ENCODE measurements around the gene LCNL1.

The LCNL1 gene

DNA sequence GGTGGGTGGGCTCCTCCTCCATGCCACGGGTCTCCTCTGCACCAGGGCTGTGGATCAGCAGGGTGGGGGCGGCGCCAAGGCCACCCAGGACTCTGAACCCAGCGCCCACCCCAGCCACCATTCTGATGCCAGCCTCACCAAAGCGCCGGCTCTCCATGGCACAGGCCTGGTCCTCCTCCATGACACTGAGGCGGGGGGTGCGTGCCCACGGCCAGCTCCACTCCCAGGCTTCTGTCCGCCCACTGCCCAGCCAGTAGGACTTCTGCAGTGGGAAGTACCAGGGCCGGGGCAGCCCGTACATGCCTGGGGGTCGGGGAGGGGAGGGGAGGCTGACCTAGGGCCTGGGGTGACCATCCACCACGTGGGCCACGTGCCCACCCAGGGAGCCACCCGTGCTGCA is 33.6 kb downstream of the LCNL1 start:
- Histone ChIP-seq H3K27me3 (ENCODE audit: control insufficient read depth, low read length) (no peaks in the 10 kb centered on the region), H3F3A (ENCODE audit: control insufficient read depth, insufficient read depth) (no peaks in the 10 kb centered on the region), H3K9me3 (ENCODE audit: control insufficient read depth, insufficient read depth, low read length) (no peaks in the 10 kb centered on the region), H3K27ac (ENCODE audit: low read depth, low read length) (no peak overlapping the region), H3K79me2 (ENCODE audit: control insufficient read depth, low read length) (no peaks in the 10 kb centered on the region), H3K36me3 (ENCODE audit: control insufficient read depth, low read length) (no peaks in the 10 kb centered on the region), H3K4me2 (ENCODE audit: low read length) (no peak overlapping the region), H3K4me1 (ENCODE audit: control insufficient read depth, low read length) (no peaks in the 10 kb centered on the region), H3K4me3 (ENCODE audit: low read length) (no peak overlapping the region), H3K9me2 (replicated peaks; ENCODE audit: control insufficient read depth, low read length) (no peaks in the 10 kb centered on the region), H4K20me1 (ENCODE audit: control insufficient read depth, insufficient read depth, low read depth, low read length) (no peaks in the 10 kb centered on the region)
- TF ChIP-seq, protein P1, sequence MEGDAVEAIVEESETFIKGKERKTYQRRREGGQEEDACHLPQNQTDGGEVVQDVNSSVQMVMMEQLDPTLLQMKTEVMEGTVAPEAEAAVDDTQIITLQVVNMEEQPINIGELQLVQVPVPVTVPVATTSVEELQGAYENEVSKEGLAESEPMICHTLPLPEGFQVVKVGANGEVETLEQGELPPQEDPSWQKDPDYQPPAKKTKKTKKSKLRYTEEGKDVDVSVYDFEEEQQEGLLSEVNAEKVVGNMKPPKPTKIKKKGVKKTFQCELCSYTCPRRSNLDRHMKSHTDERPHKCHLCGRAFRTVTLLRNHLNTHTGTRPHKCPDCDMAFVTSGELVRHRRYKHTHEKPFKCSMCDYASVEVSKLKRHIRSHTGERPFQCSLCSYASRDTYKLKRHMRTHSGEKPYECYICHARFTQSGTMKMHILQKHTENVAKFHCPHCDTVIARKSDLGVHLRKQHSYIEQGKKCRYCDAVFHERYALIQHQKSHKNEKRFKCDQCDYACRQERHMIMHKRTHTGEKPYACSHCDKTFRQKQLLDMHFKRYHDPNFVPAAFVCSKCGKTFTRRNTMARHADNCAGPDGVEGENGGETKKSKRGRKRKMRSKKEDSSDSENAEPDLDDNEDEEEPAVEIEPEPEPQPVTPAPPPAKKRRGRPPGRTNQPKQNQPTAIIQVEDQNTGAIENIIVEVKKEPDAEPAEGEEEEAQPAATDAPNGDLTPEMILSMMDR (IDR thresholded peaks at IDR 0.05; ENCODE audit: low read depth, low read length, poor library complexity, severe bottlenecking), result no peak
- no peak for TF ChIP-seq EZH2phosphoT487 (IDR thresholded peaks at IDR 0.05; ENCODE audit: borderline replicate concordance, low read length)

DNA sequence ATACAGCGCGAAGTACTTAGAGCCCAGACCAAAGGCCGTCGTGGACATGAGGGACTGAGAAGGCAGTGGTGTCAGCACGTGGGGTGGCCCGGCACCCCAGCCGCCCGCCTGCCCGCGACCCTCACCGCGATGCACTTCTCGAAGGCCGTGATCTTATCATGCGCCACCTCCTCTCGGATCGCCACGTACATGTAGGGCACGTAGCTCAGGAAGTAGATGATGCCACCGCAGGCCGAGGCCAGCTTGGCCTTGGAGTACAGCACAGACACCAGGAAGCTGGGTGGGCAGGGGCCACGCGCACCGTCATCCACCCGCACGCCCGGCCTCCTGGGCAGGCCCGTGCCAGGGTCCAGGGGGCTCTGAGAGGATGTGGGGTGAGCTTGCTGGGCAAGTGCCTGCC is 34.3 kb downstream of the LCNL1 start:
- Histone ChIP-seq H3F3A (ENCODE audit: control insufficient read depth, insufficient read depth) (no peaks in the 10 kb centered on the region), H3K4me3 (ENCODE audit: low read length) (no peak overlapping the region), H3K79me2 (ENCODE audit: control insufficient read depth, low read length) (no peaks in the 10 kb centered on the region), H3K4me2 (ENCODE audit: low read length) (no peak overlapping the region), H3K36me3 (ENCODE audit: control insufficient read depth, low read length) (no peaks in the 10 kb centered on the region), H4K20me1 (ENCODE audit: control insufficient read depth, insufficient read depth, low read depth, low read length) (no peaks in the 10 kb centered on the region), H3K9me2 (replicated peaks; ENCODE audit: control insufficient read depth, low read length) (no peaks in the 10 kb centered on the region), H3K4me1 (ENCODE audit: control insufficient read depth, low read length) (no peaks in the 10 kb centered on the region), H3K9me3 (ENCODE audit: control insufficient read depth, insufficient read depth, low read length) (no peaks in the 10 kb centered on the region), H3K27me3 (ENCODE audit: control insufficient read depth, low read length) (no peaks in the 10 kb centered on the region), H3K27ac (ENCODE audit: low read depth, low read length) (no peak overlapping the region)
- TF ChIP-seq EZH2phosphoT487 (IDR thresholded peaks at IDR 0.05; ENCODE audit: borderline replicate concordance, low read length), result no peak
- TF ChIP-seq, protein P1 (IDR thresholded peaks at IDR 0.05; ENCODE audit: low read depth, low read length, poor library complexity, severe bottlenecking), result no peak

DNA sequence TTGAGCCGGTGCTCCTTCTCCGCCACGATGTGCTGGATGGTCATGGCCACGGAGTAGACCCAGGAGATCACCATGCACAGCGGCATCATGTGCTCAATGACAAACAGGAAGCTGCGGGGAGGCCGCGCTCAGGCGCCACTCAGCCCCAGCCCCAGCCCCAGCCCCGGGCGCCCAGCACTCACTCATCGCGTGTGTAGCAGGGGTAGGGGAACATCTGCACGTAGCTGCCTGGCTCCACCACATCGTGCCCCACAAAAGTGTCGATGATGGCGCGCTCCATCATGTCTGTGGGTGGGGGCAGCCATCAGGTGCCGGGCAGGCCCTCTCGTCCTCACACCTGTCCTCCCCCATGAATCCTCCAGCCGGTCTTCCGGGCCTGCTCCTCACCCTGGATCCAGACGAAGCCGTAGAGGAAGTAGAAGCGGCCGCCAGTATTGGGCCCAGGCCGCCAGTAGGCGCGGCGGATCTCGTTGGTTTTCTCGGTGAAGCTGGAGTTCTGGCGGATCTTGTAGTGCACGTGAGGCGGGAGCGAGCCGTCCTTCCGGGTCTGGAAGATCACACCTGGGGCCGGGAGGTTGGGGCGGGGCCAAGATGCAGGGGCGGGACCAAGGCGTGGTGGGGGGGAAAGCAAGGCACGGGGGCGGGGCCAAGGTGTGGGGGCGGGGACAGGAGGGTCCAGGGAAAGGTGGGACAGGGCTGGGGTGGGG is 35.2 kb downstream of the LCNL1 start:
- Histone ChIP-seq H3K9me3 (ENCODE audit: control insufficient read depth, insufficient read depth, low read length) (no peaks in the 10 kb centered on the region), H3K4me2 (ENCODE audit: low read length) (no peak overlapping the region), H3K4me3 (ENCODE audit: low read length) (no peak overlapping the region), H3K27me3 (ENCODE audit: control insufficient read depth, low read length) (no peaks in the 10 kb centered on the region), H4K20me1 (ENCODE audit: control insufficient read depth, insufficient read depth, low read depth, low read length) (no peaks in the 10 kb centered on the region), H3K27ac (ENCODE audit: low read depth, low read length) (no peak overlapping the region), H3F3A (ENCODE audit: control insufficient read depth, insufficient read depth) (no peaks in the 10 kb centered on the region), H3K79me2 (ENCODE audit: control insufficient read depth, low read length) (no peaks in the 10 kb centered on the region), H3K36me3 (ENCODE audit: control insufficient read depth, low read length) (no peaks in the 10 kb centered on the region), H3K4me1 (ENCODE audit: control insufficient read depth, low read length) (no peaks in the 10 kb centered on the region), H3K9me2 (replicated peaks; ENCODE audit: control insufficient read depth, low read length) (no peaks in the 10 kb centered on the region)
- TF ChIP-seq, protein P1 (IDR thresholded peaks at IDR 0.05; ENCODE audit: low read depth, low read length, poor library complexity, severe bottlenecking), result no peak
- TF ChIP-seq EZH2phosphoT487 (IDR thresholded peaks at IDR 0.05; ENCODE audit: borderline replicate concordance, low read length), result no peak

Measured in DOHH2 (cell line).